ENCODE results near the gene PDXP.
"Not testable (repeated sequence)": the region's sequence is repeated elsewhere in the genome, so short reads cannot be mapped to it uniquely, and the experiment has no call there.

Gene PDXP

GRCh38 chr22:37650463-37651136, 7.9 kb upstream of the PDXP start:
- DNase-seq: no peak

- no peak for DNase-seq
These were observed 3.8 kb upstream of the PDXP start for GRCh38 chr22:37654563-37655251.

- DNase-seq: no peak
These were observed 3.3 kb upstream of the PDXP start for GRCh38 chr22:37655252-37655563.

GRCh38 chr22:37656583-37656982, 1.9 kb upstream of the PDXP start:
- not testable (repeated sequence) for DNase-seq

GRCh38 chr22:37657590-37658132, 862 bp upstream of the PDXP start:
- no peak for DNase-seq

- no peak for DNase-seq
These were observed 758 bp downstream of the PDXP start for GRCh38 chr22:37659066-37659896.

- DNase-seq: no peak
These were observed 1.6 kb downstream of the PDXP start for GRCh38 chr22:37659897-37660708.

GRCh38 chr22:37660709-37661045, 2.2 kb downstream of the PDXP start:
- DNase-seq: no peak

- DNase-seq: no peak
These were observed 2.8 kb downstream of the PDXP start for GRCh38 chr22:37661160-37661924.

- no peak for DNase-seq
These were observed 3.5 kb downstream of the PDXP start for GRCh38 chr22:37662039-37662438.

- DNase-seq: no peak
These were observed 5.1 kb downstream of the PDXP start for GRCh38 chr22:37663521-37664140.

- DNase-seq: no peak
These were observed 6.0 kb downstream of the PDXP start for GRCh38 chr22:37664249-37665101.

- DNase-seq: no peak
These were observed 7.0 kb downstream of the PDXP start for GRCh38 chr22:37665487-37665886.

GRCh38 chr22:37669586-37669985, 11.1 kb downstream of the PDXP start:
- no peak for DNase-seq

GRCh38 chr22:37672206-37672919, 13.8 kb downstream of the PDXP start:
- no peak for DNase-seq

- DNase-seq: no peak
These were observed 14.5 kb downstream of the PDXP start for GRCh38 chr22:37672920-37673455.

- no peak for DNase-seq
These were observed 15.7 kb downstream of the PDXP start for GRCh38 chr22:37674248-37674647.

- no peak for DNase-seq
These were observed 16.7 kb downstream of the PDXP start, which contains the start of gene LGALS1 for GRCh38 chr22:37674951-37675929. TSS of gene LGALS1 (plus strand) at chr22:37675636. CDS start at chr22:37675703, 67 bp downstream.

Measured in cortex of kidney (tissue), 1 donor.